Adrenal gland (tissue), 12 donors: ENCODE data around the gene NKX1-2. TPM values are rescaled to one million over a fixed set of nuclear protein-coding genes. Genes with fewer than 3 reads are reported as not detected.
"Not testable (repeated sequence)": the region's sequence is repeated elsewhere in the genome, so short reads cannot be mapped to it uniquely, and the experiment has no call there.

Experiments
- DNase-seq, 7 donors: peaks; one replicate each; pipeline ENCODE4 v3.0.0-alpha.2; 2019 to 2020
- H3K27ac ChIP-seq, 5 donors: fragments of 200-600 bp; sonication (generic) in 4 of 5; 1 replicate in 3 of 5; 2 replicates in 2 of 5; pipeline versions ENCODE4 v1.5.1 to v1.8.0; 2016 to 2020; ENCODE audit warnings: mild to moderate bottlenecking in 1 of 5
- H3K27me3 ChIP-seq: fragments of 200-600 bp; 2 replicates; pipeline ENCODE4 v1.8.0; 2021
- H3K36me3 ChIP-seq, 2 donors: fragments of 200-600 bp; replicated peaks in 1 of 2; 1 replicate in 1 of 2; 2 replicates in 1 of 2; pipeline versions ENCODE4 v1.5.1 to v1.8.0; 2018 to 2022
- H3K4me1 ChIP-seq, 2 donors: fragments of 200-600 bp; replicated peaks in 1 of 2; 1 replicate in 1 of 2; 2 replicates in 1 of 2; pipeline versions ENCODE4 v1.5.1 to v1.8.0; 2018 to 2021
- H3K4me3 ChIP-seq, 4 donors: fragments of 200-600 bp; sonication (generic) in 3 of 4; one replicate each; pipeline ENCODE4 v1.5.1; 2016 to 2018
- H3K9me3 ChIP-seq, 3 donors: fragments of 200-600 bp; sonication (generic) in 1 of 3; replicated peaks in 1 of 3; 1 replicate in 2 of 3; 2 replicates in 1 of 3; pipeline versions ENCODE4 v1.5.1 to v1.8.0; 2016 to 2021
- POLR2A ChIP-seq, 2 donors: fragments of 450-650 bp; IDR thresholded peaks; one replicate each; pipeline ENCODE4 v1.6.1; 2017; ENCODE audit warnings: antibody characterized with exemption in 2 of 2, mild to moderate bottlenecking in 2 of 2, moderate library complexity in 1 of 2
- WGBS, 4 donors: extraction: QIAGEN DNeasy Blood & Tissue Kit in 2 of 4; methylation state at CpG; one replicate each; pipeline versions ENCODE4 v1.1.5 to v1.1.7; 2013 to 2017; 5-methylcytosine and 5-hydroxymethylcytosine counted together
- intact Hi-C, 2 donors: fragments of 100-400 bp; cut with DNase I; formaldehyde crosslinking; loops; one replicate each; pipeline versions ENCODE4 v1.14.1 to v1.15.0; 2022 to 2023
- polyA plus RNA-seq, 3 donors: library from polyadenylated mRNA; stranded (reverse); fragments of 200-250 nt in 2 of 3; fragments of 350-450 nt in 1 of 3; fragmentation: Illumina TruSeq in 1 of 3; extraction: RNeasy Lipid Tissue Mini Kit (QIAGEN cat#74804) in 1 of 3; gene quantifications; one replicate each; pipeline ENCODE4 v1.2.3, GENCODE V29; 2013 to 2014
- total RNA-seq, 9 donors: library from RNA; depleted of rRNA in 4 of 9; stranded (reverse); fragments of >200 nt in 4 of 9; fragments of 120-200 nt in 1 of 9; fragmentation: NEBNext Ultra II Directional in 1 of 9; extraction: Animal tissue kit (Norgen Biotek cat#: 25700) in 1 of 9; gene quantifications; one replicate each; pipeline versions ENCODE4 v1.1.0 to v1.2.4, GENCODE V29; 2013 to 2023
- TF ChIP-seq, protein P1 (sequence below), 6 experiments: fragments of 450-650 bp in 4 of 6; fragments of 200-600 bp in 2 of 6; sonication (generic) in 1 of 6; IDR thresholded peaks; 1 replicate in 5 of 6; 2 replicates in 1 of 6; pipeline versions ENCODE4 v1.5.1 to v1.8.0; 2016 to 2021; ENCODE audit warnings: antibody characterized with exemption in 6 of 6, mild to moderate bottlenecking in 2 of 6, moderate library complexity in 1 of 6
- donor health status: healthy with polysubstance abuse.
- donor health status: Bipolar disorder and iron deficiency.
- donor health status: DM: yes; HTN: yes; CAD: no.
- donor health status: DM: no; HTN: no; CAD: no.
- donor health status: DM: no; HTN: no; CAD: no.
- donor health status: DM: yes; HTN: yes; CAD: no.

NKX1-2 gene
- total and polyA plus RNA-seq, 12 donors: not detected

DNA sequence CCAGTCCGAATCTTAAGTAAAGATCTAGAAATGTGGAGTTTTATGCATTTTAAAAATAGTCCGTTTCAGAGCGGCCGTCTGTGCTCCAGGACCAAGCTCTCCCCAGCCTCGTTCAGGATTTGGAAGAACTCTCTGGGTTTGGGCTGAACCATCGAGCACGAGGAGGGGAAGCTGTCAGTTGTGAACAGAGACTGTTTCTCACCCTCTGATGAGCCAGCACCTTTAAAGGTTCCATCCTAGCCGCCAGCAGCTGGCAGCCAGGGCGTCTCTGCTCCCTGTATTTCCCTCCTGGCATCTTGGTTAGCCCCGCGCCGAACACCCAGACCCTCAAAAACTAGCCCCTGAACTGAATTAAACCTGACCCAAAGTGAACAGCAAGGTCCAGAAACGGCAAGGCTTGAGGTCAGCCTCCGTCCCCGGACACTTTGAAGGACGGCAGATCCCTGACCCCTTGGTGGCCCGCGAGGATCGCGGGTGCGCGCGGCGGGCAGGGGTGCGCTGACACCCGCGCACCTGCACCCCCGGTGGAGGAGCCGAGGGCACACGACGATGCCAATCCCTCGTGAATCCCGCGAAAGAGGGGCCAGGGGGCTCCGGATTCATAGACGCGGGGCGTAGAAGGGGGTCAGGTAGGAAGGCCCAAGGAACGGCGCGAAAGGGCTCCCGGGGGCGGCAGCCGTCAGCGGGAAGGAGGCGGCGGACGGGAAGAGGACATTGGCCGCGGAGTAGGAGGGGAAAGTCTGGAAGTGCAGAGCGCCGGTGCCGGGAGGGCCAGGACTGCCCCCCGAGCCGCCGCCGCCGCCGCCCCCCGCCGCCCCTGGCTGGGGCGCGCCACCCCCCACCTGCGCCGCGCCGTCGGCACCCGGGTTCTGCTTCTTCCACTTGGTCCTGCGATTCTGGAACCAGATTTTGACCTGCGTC lies 2.7 kb downstream of the NKX1-2 start:
- Histone ChIP-seq H3K4me3 (peak overlapping the region in 1 of 4 donors; percentile 39), H3K27me3 (peaks cover 65% of the 10 kb centered on the region), H3K36me3 (no peaks in the 10 kb centered on the region), H3K4me1 (peaks cover 7 to 30% of the 10 kb centered on the region in 2 donors), H3K9me3 (no peaks in the 10 kb centered on the region), H3K27ac (no peak overlapping the region)
- TF ChIP-seq POLR2A (IDR thresholded peaks at IDR 0.05): no peak
- TF ChIP-seq, protein P1, sequence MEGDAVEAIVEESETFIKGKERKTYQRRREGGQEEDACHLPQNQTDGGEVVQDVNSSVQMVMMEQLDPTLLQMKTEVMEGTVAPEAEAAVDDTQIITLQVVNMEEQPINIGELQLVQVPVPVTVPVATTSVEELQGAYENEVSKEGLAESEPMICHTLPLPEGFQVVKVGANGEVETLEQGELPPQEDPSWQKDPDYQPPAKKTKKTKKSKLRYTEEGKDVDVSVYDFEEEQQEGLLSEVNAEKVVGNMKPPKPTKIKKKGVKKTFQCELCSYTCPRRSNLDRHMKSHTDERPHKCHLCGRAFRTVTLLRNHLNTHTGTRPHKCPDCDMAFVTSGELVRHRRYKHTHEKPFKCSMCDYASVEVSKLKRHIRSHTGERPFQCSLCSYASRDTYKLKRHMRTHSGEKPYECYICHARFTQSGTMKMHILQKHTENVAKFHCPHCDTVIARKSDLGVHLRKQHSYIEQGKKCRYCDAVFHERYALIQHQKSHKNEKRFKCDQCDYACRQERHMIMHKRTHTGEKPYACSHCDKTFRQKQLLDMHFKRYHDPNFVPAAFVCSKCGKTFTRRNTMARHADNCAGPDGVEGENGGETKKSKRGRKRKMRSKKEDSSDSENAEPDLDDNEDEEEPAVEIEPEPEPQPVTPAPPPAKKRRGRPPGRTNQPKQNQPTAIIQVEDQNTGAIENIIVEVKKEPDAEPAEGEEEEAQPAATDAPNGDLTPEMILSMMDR (IDR thresholded peaks at IDR 0.05): no peak
- no peak for DNase-seq
- intact Hi-C loops: no loop called here
- WGBS, 4 donors: 13 to 18% (median 16%) methylated on average over 31 to 71 of the region's 71 CpGs

DNA sequence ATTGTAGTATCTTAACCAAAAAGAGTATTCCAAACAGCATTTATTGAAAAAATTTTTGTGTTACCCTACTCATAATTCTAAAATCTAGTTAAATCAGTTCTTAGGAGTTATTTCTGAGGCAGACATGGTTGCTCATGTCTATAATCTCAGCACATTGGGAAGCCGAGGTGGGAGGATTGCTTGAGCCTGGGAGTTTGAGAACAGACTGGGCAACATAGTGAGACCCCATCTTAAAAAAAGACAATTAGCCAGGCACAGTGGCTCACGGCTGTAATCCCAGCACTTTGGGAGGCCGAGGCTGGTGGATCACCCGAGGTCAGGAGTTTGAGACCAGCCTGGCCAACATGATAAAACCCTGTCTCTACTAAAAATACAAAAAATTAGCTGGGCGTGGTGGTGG lies 8.1 kb downstream of the NKX1-2 start:
- WGBS, 4 donors: 76 to 89% (median 80%) methylated on average over 5 of the region's 5 CpGs
- H3K36me3 ChIP-seq, H3K27ac ChIP-seq, intact Hi-C loops, H3K4me1 ChIP-seq, H3K4me3 ChIP-seq, DNase-seq, H3K9me3 ChIP-seq: not testable (repeated sequence)
- peaks cover 14% of the 10 kb centered on the region for H3K27me3 ChIP-seq

DNA sequence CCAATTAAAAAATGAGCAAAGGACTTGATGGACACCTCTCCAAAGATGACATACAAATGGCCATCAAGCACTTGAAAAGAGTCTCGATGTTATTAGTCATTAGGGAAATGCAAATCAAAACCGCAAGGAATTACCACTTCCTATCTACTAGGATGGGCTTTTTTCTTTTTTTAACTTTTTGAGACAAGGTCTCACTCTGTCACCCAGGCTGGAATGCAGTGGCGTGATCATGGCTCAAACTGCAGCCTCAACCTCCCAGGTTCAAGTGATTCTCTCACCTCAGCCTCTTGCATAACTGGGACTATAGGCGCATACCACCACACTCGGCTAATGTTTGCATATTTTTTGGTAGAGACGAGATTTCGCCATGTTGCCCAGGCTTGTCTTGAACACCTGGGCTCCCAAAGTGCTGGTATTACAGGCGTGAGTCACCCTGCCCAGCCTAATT lies 13.6 kb downstream of the NKX1-2 start:
- H3K27me3 ChIP-seq: no peaks in the 10 kb centered on the region
- TF ChIP-seq, protein P1 (IDR thresholded peaks at IDR 0.05): no peak
- no peak for TF ChIP-seq POLR2A (IDR thresholded peaks at IDR 0.05)
- H3K36me3 ChIP-seq: no peaks in the 10 kb centered on the region
- no peak for DNase-seq
- H3K27ac ChIP-seq: no peak overlapping the region
- no peak overlapping the region for H3K4me3 ChIP-seq
- 75 to 88% (median 84%) methylated on average over 8 of the region's 8 CpGs for WGBS, 4 donors
- no peaks in the 10 kb centered on the region for H3K9me3 ChIP-seq
- intact Hi-C loops: no loop called here
- H3K4me1 ChIP-seq: no peaks in the 10 kb centered on the region

DNA sequence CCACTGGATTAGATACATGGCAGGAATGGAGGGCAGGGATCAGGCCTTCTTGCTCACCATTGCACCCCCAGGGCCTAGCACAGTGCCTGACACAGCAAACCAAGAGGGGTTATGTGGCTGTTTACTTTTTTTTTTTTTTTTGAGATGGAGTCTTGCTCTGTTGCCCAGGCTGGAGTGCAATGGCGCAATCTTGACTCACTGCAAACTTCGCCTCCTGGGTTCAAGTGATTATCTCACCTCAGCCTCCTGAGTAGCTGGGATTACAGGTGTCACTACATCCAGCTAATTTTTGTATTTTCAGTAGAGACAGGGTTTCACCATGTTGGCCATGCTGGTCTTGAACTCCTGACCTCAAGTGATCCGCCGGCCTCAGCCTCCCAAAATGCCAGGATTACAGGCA lies 14.2 kb downstream of the NKX1-2 start:
- WGBS, 4 donors: 73 to 87% (median 83%) methylated on average over 4 of the region's 4 CpGs
- H3K9me3 ChIP-seq, H3K27ac ChIP-seq, H3K27me3 ChIP-seq, H3K4me3 ChIP-seq, DNase-seq, H3K36me3 ChIP-seq, H3K4me1 ChIP-seq, intact Hi-C loops: not testable (repeated sequence)

DNA sequence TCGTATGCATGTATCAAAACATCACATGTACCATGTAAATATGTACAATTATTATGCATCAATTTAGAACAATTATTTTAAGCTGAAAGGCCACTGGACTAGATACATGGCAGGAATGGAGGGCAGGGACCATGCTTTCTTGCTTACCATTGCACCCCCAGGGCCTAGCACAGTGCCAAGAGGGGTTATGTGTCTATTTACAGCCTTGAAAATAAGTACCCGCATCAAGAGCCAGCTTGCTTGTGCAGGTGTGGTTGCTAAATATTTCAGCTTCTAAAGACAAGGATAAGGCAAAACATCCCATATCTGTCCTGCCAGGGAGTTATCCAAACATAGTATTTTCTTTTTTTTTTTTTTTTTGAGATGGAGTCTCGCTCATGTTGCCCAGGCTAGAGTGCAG lies 16.4 kb downstream of the NKX1-2 start:
- Histone ChIP-seq H3K27me3 (no peaks in the 10 kb centered on the region), H3K4me1 (no peaks in the 10 kb centered on the region), H3K36me3 (no peaks in the 10 kb centered on the region), H3K27ac (no peak overlapping the region), H3K9me3 (no peaks in the 10 kb centered on the region), H3K4me3 (no peak overlapping the region)
- 75 to 85% (median 83%) methylated on average over 3 of the region's 3 CpGs for WGBS, 4 donors
- intact Hi-C loops: no loop called here
- TF ChIP-seq, protein P1 (IDR thresholded peaks at IDR 0.05): no peak
- TF ChIP-seq POLR2A (IDR thresholded peaks at IDR 0.05): no peak
- DNase-seq: no peak
